IMR-90 (cell line): ENCODE data around the gene CTBP1.

ENCODE experiments used
- CTCF ChIP-seq: conservative IDR thresholded peaks from 2 replicates; pipeline ENCODE4 v1.5.1; 2012; ENCODE audit warnings: mild to moderate bottlenecking, low read depth, low read length, improper control_type of control experiment
- MXI1 ChIP-seq: IDR thresholded peaks from 2 replicates; pipeline ENCODE4 v1.6.1; 2012; ENCODE audit warnings: low read depth, mild to moderate bottlenecking, low read length, moderate library complexity, borderline replicate concordance

GRCh38 chr4:1240721-1241465 is 8.0 kb downstream of the CTBP1 start:
- TF ChIP-seq MXI1 (no peak), CTCF (no peak)
